ENCODE results near the gene PIGX.
"Not testable (repeated sequence)": the region's sequence is repeated elsewhere in the genome, so short reads cannot be mapped to it uniquely, and the experiment has no call there.

The PIGX gene

GRCh38 chr3:196706327-196706726, 5.8 kb upstream of the PIGX start:
- DNase-seq (ENCODE audit: low spot score), result no peak

DNA sequence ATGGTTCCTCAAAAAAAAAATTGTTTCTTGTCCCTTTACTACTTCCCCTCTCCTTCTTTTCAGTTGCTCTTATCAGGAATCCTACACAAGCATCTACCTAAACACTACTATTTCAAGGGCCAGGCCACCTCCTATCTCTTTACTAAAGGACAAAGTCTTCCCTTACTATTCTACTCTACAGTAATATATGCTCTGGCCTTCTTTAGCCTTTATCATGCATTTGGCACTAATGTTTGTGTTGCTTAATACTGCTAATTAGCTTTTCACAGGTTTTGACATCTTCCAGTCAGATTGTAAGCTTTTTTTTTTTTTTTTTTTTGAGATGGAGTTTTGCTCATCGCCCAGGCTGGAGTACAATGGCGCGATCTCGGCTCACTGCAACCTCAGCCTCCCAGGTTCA, 5.4 kb upstream of the PIGX start:
- no peak for DNase-seq (ENCODE audit: low spot score)

GRCh38 chr3:196707566-196707965, 4.6 kb upstream of the PIGX start:
- no peak for DNase-seq (ENCODE audit: low spot score)

- no peak for DNase-seq (ENCODE audit: low spot score)
Measured at GRCh38 chr3:196708467-196708866, 3.7 kb upstream of the PIGX start.

DNA sequence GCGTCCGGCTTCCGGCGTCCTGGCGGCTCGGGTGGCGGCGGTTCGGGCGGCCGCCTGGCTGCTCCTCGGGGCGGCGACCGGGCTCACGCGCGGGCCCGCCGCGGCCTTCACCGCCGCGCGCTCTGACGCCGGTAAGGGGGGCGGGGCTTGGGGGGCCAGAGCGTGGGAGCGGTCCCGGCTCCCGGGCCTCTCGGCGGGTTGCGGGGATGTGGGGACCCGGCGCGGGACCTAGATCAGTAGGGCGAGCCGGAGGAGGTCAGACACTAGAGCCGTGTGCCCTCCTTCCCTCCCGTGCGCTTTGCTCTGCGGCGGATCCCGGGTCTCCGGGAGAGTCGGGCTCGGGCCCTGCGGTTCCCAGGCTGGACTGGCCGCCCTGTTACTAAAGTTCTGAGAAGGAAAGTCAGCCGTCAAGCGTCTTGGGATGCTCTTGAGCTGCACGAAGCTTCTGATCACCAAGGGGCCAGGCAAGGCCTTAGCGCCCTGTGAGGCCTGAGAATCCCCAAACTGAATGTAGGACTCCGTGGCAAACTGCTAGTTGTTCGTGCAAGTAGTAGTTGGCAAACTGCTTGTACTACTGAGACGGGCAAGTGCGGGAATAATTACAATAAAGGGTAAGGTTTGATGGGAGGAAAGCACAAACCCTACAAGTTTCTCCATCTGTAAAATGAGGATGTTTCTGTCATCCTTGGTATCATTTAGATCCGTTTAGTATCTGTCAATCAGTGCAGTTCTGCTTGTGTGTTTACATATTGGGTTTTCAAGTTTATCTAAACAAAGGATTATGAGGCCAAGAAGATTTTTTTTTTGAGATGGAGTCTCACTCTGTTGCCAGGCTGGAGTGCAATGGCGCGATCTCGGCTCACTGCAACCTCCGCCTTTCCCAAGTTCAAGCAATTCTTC, 587 bp downstream of the PIGX start:
- peak; percentile 39 for DNase-seq (ENCODE audit: low spot score)

DNA sequence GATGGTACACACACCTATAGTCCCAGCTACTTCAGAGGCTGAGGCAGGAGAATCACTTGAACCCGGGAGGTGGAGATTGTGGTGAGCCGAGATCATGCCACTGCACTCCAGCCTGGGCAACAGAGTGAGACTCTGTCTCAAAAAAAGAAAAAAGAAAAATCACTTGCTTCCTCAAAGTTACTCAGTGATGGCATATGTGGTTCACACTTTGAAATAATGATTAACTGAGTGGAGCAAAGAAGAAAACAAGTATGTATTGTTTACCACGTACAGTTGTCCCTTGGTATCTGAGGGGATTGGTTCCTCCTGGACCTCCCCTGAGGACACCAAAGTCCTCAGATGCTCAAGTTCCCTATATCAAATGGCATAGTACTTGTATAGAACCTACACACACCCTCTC, 5.0 kb downstream of the PIGX start:
- not testable (repeated sequence) for DNase-seq (ENCODE audit: low spot score)

DNA sequence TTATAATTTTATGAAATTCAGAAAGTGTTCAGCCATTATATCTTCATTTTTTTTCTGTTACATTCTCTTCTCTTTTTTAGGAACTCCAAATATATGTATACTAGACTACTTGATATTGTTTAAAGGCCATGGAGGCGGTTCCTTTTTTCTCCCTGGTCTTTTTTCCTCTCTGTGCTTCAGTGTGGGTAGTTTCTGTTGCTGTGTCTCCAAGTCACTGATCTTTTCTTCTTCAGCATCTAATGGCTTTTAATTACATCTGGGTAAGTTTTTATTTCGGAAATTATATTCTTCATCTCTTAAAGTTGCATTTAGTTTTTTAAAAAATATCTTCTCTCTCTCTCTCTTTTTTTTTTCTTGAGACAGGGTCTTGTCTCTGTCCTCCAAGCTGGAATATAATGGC, 8.9 kb downstream of the PIGX start:
- no peak for DNase-seq (ENCODE audit: low spot score)

GRCh38 chr3:196726788-196727675, 14.9 kb downstream of the PIGX start:
- DNase-seq (ENCODE audit: low spot score), result no peak

GRCh38 chr3:196735751-196736150, 23.6 kb downstream of the PIGX start:
- DNase-seq (ENCODE audit: low spot score), result no peak

- DNase-seq (ENCODE audit: low spot score), result no peak
Measured at GRCh38 chr3:196736670-196737374, 24.6 kb downstream of the PIGX start.

DNA sequence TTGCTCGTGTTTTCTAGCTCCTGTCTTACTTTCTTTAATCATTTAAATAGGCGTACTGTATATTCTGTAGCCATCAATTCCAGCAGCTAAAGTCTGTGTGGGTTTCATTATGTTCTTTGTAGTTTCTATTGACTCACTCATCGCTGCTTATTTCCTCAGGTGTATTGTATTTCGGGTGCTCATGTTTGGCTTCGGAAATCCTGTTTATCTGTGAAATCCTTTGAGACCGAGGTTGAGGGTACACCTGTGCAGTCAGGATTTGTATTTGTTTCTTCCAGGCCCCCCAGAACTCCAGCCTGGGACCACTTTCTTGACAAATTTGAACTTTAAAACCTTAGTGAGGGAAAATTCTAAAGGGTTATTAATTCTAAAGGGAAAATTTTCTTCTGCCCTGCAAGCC, 25.5 kb downstream of the PIGX start:
- no peak for DNase-seq (ENCODE audit: low spot score)

GRCh38 chr3:196739671-196740480, 27.7 kb downstream of the PIGX start, which contains the start of gene PAK2:
Gene PAK2 (plus strand): TSS chr3:196739857. CDS start chr3:196782647, 42,790 bp downstream.
- peak; percentile 94 for DNase-seq (ENCODE audit: low spot score)

GRCh38 chr3:196740481-196741248, 28.5 kb downstream of the PIGX start:
- DNase-seq (ENCODE audit: low spot score), result peak; percentile 43

DNA sequence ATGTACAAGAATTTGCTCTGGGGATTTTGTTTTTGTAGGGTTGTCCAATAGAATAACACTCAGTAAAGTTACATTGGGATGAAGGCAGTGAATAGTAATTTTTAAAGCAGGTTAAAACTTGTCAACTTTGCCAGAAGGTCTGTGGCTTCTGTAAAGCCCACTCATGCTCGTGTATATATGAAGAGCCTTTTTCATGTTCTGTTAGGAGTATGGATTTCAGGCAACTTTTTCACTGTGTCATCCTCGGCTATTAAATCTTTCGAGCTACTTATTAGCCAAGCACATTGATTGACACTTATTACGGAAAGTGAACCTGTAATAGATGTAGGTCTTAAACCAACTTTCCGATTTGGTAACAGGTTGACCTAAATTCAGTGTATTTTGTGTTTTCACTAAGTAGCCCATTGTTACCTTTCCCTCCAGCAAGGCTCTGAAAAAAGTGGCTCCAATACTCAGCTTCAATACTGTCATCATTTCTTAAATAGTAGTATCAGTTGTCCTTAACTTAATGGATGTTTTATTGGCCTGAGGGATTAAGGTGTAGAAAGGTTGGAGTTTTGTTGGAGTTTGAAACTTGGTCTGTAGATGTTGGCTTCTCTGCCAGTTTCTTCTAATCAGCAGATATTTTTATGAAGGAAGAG, 29.2 kb downstream of the PIGX start:
- no peak for DNase-seq (ENCODE audit: low spot score)

GRCh38 chr3:196743569-196743968, 31.4 kb downstream of the PIGX start:
- not testable (repeated sequence) for DNase-seq (ENCODE audit: low spot score)

DNA sequence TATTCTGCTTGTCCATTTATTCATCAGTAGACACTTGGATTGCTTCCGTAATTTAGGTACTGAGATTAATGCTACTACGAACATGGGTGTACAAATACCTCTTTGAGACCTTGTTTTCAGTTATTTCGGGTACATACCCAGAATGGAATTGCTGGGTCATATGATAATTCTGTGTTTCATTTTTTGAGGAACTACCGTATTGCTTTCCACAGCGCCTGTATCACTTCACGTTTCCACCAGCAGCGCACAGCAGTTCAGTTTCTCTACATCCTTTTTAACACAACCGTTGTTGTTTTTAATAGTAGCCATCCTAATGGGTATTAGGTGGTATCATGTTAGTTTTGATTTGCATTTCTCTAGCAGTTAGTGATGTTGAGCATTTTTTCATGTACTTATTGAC, 36.9 kb downstream of the PIGX start:
- no peak for DNase-seq (ENCODE audit: low spot score)

DNA sequence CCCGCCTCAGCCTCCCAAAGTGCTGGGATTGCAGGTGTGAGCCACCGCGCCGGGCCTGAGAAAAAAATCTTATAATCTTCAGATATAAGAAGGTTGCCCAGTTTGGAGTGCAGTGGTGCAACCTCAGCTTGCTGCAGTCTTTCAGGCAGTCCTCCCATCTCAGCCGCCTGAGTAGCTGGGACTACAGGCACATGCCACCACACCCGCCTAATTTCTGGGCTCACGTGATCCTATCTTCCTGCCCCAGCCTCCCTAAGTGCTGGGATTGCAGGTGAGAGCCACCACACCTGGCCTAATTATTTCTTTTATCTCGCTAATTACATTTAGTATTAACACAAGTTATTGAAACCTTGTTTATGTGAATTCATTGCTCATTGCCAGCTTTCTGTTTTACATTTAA, 41.0 kb downstream of the PIGX start:
- no peak for DNase-seq (ENCODE audit: low spot score)

- DNase-seq (ENCODE audit: low spot score), result no peak
Measured at GRCh38 chr3:196754091-196754981, 42.2 kb downstream of the PIGX start.

DNA sequence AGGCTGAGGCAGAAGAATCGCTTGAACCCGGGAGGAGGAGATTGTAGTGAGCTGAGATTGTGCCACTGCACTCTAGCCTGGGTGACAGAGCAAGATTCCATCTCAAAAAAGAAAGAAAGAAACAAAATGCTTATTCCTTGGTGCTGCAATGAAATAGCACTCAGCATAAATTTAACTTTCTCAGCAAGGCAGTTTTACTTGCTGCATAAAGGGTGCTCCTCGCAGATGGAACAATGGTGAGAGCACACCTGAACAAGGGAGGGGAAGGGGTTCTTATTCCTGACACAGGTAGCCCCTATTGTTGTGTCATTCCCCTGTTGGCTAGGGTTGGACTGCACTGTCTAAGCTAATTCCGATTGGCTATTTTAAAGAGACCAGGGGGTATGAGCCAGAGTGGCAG, 44.6 kb downstream of the PIGX start:
- DNase-seq (ENCODE audit: low spot score), result no peak

Data from pons (tissue), 1 donor.